NCI-H1436 treated with DMSO at 0.1 percent for 48 hours (cell line): ENCODE data around the gene SLC25A10.
A peak's percentile ranks its signal among the peaks of the same experiment; 100 is the strongest.

Experiments
- DNase-seq: peaks from one replicate; lab custom pipeline; 2025; lab: John Stamatoyannopoulos, UW

Gene SLC25A10

GRCh38 chr17:81687770-81688541 is 24.1 kb upstream of the SLC25A10 start:
- DNase-seq = no peak

- DNase-seq = no peak
These were observed 23.5 kb upstream of the SLC25A10 start for GRCh38 chr17:81688616-81689015.

- DNase-seq = no peak
These were observed 22.0 kb upstream of the SLC25A10 start for GRCh38 chr17:81690066-81690465.

- no peak for DNase-seq
These were observed 21.5 kb upstream of the SLC25A10 start for GRCh38 chr17:81690549-81690948.

GRCh38 chr17:81691196-81691595 is 20.9 kb upstream of the SLC25A10 start:
- DNase-seq = no peak

- DNase-seq = no peak
These were observed 20.5 kb upstream of the SLC25A10 start for GRCh38 chr17:81691608-81692007.

GRCh38 chr17:81693509-81694210 is 18.4 kb upstream of the SLC25A10 start:
- no peak for DNase-seq

GRCh38 chr17:81694810-81695209 is 17.3 kb upstream of the SLC25A10 start:
- DNase-seq = no peak

- DNase-seq = no peak
These were observed 16.9 kb upstream of the SLC25A10 start for GRCh38 chr17:81695211-81695610.

GRCh38 chr17:81695801-81696200 is 16.3 kb upstream of the SLC25A10 start:
- DNase-seq = no peak

- no peak for DNase-seq
These were observed 15.7 kb upstream of the SLC25A10 start for GRCh38 chr17:81696218-81696941.

GRCh38 chr17:81697261-81698044 is 14.6 kb upstream of the SLC25A10 start:
- no peak for DNase-seq

- no peak for DNase-seq
These were observed 11.5 kb upstream of the SLC25A10 start for GRCh38 chr17:81700353-81701287.

- no peak for DNase-seq
These were observed 10.6 kb upstream of the SLC25A10 start for GRCh38 chr17:81701288-81702071.

- DNase-seq = peak; percentile 63
These were observed 8.9 kb upstream of the SLC25A10 start, which contains the start of gene MRPL12 for GRCh38 chr17:81702934-81703746. TSS of gene MRPL12 (plus strand) at chr17:81703367. CDS start at chr17:81703502, 135 bp downstream.

- DNase-seq = no peak
These were observed 8.1 kb upstream of the SLC25A10 start for GRCh38 chr17:81703747-81704654.

- DNase-seq = no peak
These were observed 6.4 kb upstream of the SLC25A10 start for GRCh38 chr17:81705518-81706231.
